WTC11 (cell line): ENCODE data around the gene ENDOV. TPM values are rescaled to one million over a fixed set of nuclear protein-coding genes. Genes with fewer than 3 reads are reported as not detected.

ENCODE experiments used
- ATAC-seq: fragments of 200-7000 bp; cut with Tn5 transposase; 2 replicates; pipeline ENCODE4 v1.10.0; 2021; ENCODE audit warnings: mild to moderate bottlenecking, moderate library complexity
- CTCF ChIA-PET: fragments of 300-600 bp; sonication (Branson Sonifier 250); formaldehyde crosslinking; loops from one replicate; lab custom pipeline; 2021; ENCODE audit warnings: antibody characterized with exemption; lab: Charles Lee
- POLR2A ChIA-PET: fragments of 350-600 bp; sonication (Branson Sonifier 250); formaldehyde crosslinking; loops from one replicate; lab custom pipeline; 2021; ENCODE audit warnings: antibody characterized with exemption; lab: Charles Lee
- DNase-seq: peaks from one replicate; pipeline ENCODE4 v3.0.0; 2021; ENCODE audit warnings: low spot score
- H3K27ac Mint-ChIP-seq: 2 replicates; pipeline ENCODE4 v1.8.0; 2021; ENCODE audit warnings: mixed read lengths
- H3K27me3 Mint-ChIP-seq: 2 replicates; pipeline ENCODE4 v1.8.0; 2021; ENCODE audit warnings: low read depth, mild to moderate bottlenecking, moderate library complexity, mixed read lengths
- H3K36me3 Mint-ChIP-seq: 2 replicates; pipeline ENCODE4 v1.8.0; 2021; ENCODE audit warnings: mixed read lengths
- H3K4me1 Mint-ChIP-seq: 2 replicates; pipeline ENCODE4 v1.8.0; 2022; ENCODE audit warnings: mixed read lengths
- H3K4me3 Mint-ChIP-seq: 2 replicates; pipeline ENCODE4 v1.8.0; 2021; ENCODE audit warnings: mild to moderate bottlenecking, moderate library complexity, mixed read lengths
- H3K9me3 Mint-ChIP-seq: 2 replicates; pipeline ENCODE4 v1.8.0; 2021; ENCODE audit warnings: mixed read lengths
- ATF1 ChIP-seq: sonication (generic); formaldehyde crosslinking; IDR thresholded peaks from 2 replicates; pipeline ENCODE4 v1.8.1; 2023; ENCODE audit warnings: mild to moderate bottlenecking, moderate library complexity, missing genetic modification reagents
- CREM ChIP-seq: sonication (generic); formaldehyde crosslinking; IDR thresholded peaks from 2 replicates; pipeline ENCODE4 v1.8.1; 2022; ENCODE audit warnings: mild to moderate bottlenecking, missing genetic modification reagents, moderate library complexity
- CTCF ChIP-seq: fragments of 200-600 bp; IDR thresholded peaks from 2 replicates; pipeline ENCODE4 v1.8.0; 2022; ENCODE audit warnings: antibody characterized with exemption
- ELF4 ChIP-seq: sonication (generic); formaldehyde crosslinking; IDR thresholded peaks from 2 replicates; pipeline ENCODE4 v1.8.1; 2022; ENCODE audit warnings: low read depth, mild to moderate bottlenecking, moderate library complexity, missing genetic modification reagents
- ERG ChIP-seq: fragments of 250-450 bp; sonication (Bioruptor Pico); IDR thresholded peaks from 2 replicates; pipeline ENCODE4 v1.8.0; 2021; ENCODE audit warnings: mild to moderate bottlenecking
- ETV6 ChIP-seq: sonication (generic); formaldehyde crosslinking; IDR thresholded peaks from 2 replicates; pipeline ENCODE4 v1.8.1; 2022; ENCODE audit warnings: mild to moderate bottlenecking, missing genetic modification reagents
- FOXK1 ChIP-seq: sonication (generic); formaldehyde crosslinking; IDR thresholded peaks from 2 replicates; pipeline ENCODE4 v1.8.0; 2022; ENCODE audit warnings: mild to moderate bottlenecking, moderate library complexity, missing genetic modification reagents
- FOXP4 ChIP-seq: sonication (generic); formaldehyde crosslinking; IDR thresholded peaks from 2 replicates; pipeline ENCODE4 v1.8.0; 2022; ENCODE audit warnings: mild to moderate bottlenecking, missing genetic modification reagents
- HMGA2 ChIP-seq: fragments of 250-450 bp; sonication (Bioruptor Pico); IDR thresholded peaks from 2 replicates; pipeline ENCODE4 v1.4.0; 2021; ENCODE audit warnings: mild to moderate bottlenecking, moderate library complexity
- JAZF1 ChIP-seq: fragments of 250-450 bp; sonication (Bioruptor Pico); IDR thresholded peaks from 2 replicates; pipeline ENCODE4 v1.9.0; 2021; ENCODE audit warnings: moderate library complexity, mild to moderate bottlenecking, inconsistent platforms
- MYBL2 ChIP-seq: sonication (generic); formaldehyde crosslinking; IDR thresholded peaks from 2 replicates; pipeline ENCODE4 v1.8.1; 2023; ENCODE audit warnings: mild to moderate bottlenecking, moderate library complexity, missing genetic modification reagents
- NFATC4 ChIP-seq: fragments of 250-450 bp; sonication (Bioruptor Pico); IDR thresholded peaks from 2 replicates; pipeline ENCODE4 v1.9.0; 2021; ENCODE audit warnings: mild to moderate bottlenecking
- NFE2L1 ChIP-seq: sonication (generic); formaldehyde crosslinking; IDR thresholded peaks from 2 replicates; pipeline ENCODE4 v1.8.1; 2023; ENCODE audit warnings: missing genetic modification reagents
- SP1 ChIP-seq: sonication (generic); formaldehyde crosslinking; conservative IDR thresholded peaks from 2 replicates; pipeline ENCODE4 v1.8.1; 2022; ENCODE audit warnings: missing genetic modification reagents
- STAT6 ChIP-seq: sonication (generic); formaldehyde crosslinking; conservative IDR thresholded peaks from 2 replicates; pipeline ENCODE4 v1.8.1; 2023; ENCODE audit warnings: mild to moderate bottlenecking, low read depth, missing genetic modification reagents, moderate library complexity
- ZNF219 ChIP-seq: sonication (generic); formaldehyde crosslinking; IDR thresholded peaks from 2 replicates; pipeline ENCODE4 v1.8.0; 2023; ENCODE audit warnings: missing genetic modification reagents, mild to moderate bottlenecking, borderline replicate concordance
- ZNF232 ChIP-seq: sonication (generic); formaldehyde crosslinking; IDR thresholded peaks from 2 replicates; pipeline ENCODE4 v1.8.0; 2022; ENCODE audit warnings: mild to moderate bottlenecking, missing genetic modification reagents
- ZNF396 ChIP-seq: fragments of 250-450 bp; sonication (Bioruptor Pico); IDR thresholded peaks from 2 replicates; pipeline ENCODE4 v1.8.0; 2021; ENCODE audit warnings: mild to moderate bottlenecking, moderate library complexity, borderline replicate concordance
- ZNF416 ChIP-seq: fragments of 250-450 bp; sonication (Bioruptor Pico); IDR thresholded peaks from 2 replicates; pipeline ENCODE4 v1.9.0; 2021; ENCODE audit warnings: mild to moderate bottlenecking, inconsistent platforms
- ZNF532 ChIP-seq: fragments of 250-450 bp; sonication (Bioruptor Pico); IDR thresholded peaks from 2 replicates; pipeline ENCODE4 v1.9.0; 2021; ENCODE audit warnings: mild to moderate bottlenecking, borderline replicate concordance
- total RNA-seq: library from RNA; stranded (reverse); gene quantifications from 3 replicates; pipeline ENCODE4 v1.2.3, GENCODE V29; 2021

The ENDOV gene
- total RNA-seq, 1 experiment from 2014 or later: 25.2 TPM

- no peak for TF ChIP-seq MYBL2 (CRISPR knock-in tag)
- no peak for TF ChIP-seq ERG (CRISPR knock-in tag)
- TF ChIP-seq CTCF: no peak
- H3K36me3 Mint-ChIP-seq: no peaks in the 10 kb centered on the region
- POLR2A ChIA-PET: interaction anchor here (0.7 to 1.3 kb wide), 2 partner anchors 13 to 24 kb away, joined by 3 to 5 read pairs; no protein-coding TSS in a partner anchor
- no peaks in the 10 kb centered on the region for H3K9me3 Mint-ChIP-seq
- H3K4me3 Mint-ChIP-seq: peak overlapping the region; percentile 91
- ATAC-seq (no peak), DNase-seq (no peak)
- CTCF ChIA-PET: interaction anchor here (1.4 to 2.5 kb wide), 3 partner anchors 28 to 128 kb away, joined by 4 to 24 read pairs (median 9); no protein-coding TSS in a partner anchor
- H3K27me3 Mint-ChIP-seq: peaks cover 40% of the 10 kb centered on the region
- H3K4me1 Mint-ChIP-seq: peaks cover 15% of the 10 kb centered on the region
- peak overlapping the region; percentile 86 for H3K27ac Mint-ChIP-seq
Observed at GRCh38 chr17:80455784-80456183, 40.8 kb downstream of the ENDOV start.

GRCh38 chr17:80456465-80457235, 41.7 kb downstream of the ENDOV start:
- Mint-ChIP-seq H3K27ac (no peak overlapping the region), H3K9me3 (no peaks in the 10 kb centered on the region), H3K4me3 (no peak overlapping the region), H3K4me1 (peaks cover 15% of the 10 kb centered on the region), H3K27me3 (peaks cover 39% of the 10 kb centered on the region), H3K36me3 (no peaks in the 10 kb centered on the region)
- TF ChIP-seq ELF4 (CRISPR knock-in tag): no peak
- no peak for TF ChIP-seq NFE2L1 (CRISPR knock-in tag)
- no peak for TF ChIP-seq HMGA2 (CRISPR knock-in tag)
- TF ChIP-seq ZNF219 (CRISPR knock-in tag): no peak
- no peak for TF ChIP-seq FOXP4 (CRISPR knock-in tag)
- TF ChIP-seq NFATC4 (CRISPR knock-in tag): no peak
- no peak for TF ChIP-seq ZNF416 (CRISPR knock-in tag)
- no peak for TF ChIP-seq SP1 (CRISPR knock-in tag)
- TF ChIP-seq STAT6 (CRISPR knock-in tag): no peak
- TF ChIP-seq ZNF532 (CRISPR knock-in tag): no peak
- TF ChIP-seq ATF1: no peak
- TF ChIP-seq ZNF396 (CRISPR knock-in tag): no peak
- TF ChIP-seq ZNF232: no peak
- no peak for TF ChIP-seq JAZF1
- TF ChIP-seq ETV6: no peak
- no peak for TF ChIP-seq CREM (CRISPR knock-in tag)
- no peak for TF ChIP-seq FOXK1 (CRISPR knock-in tag)
- CTCF ChIA-PET: interaction anchor here (2.1 to 2.5 kb wide), 2 partner anchors 29 to 119 kb away, joined by 9 to 24 read pairs; no protein-coding TSS in a partner anchor
- POLR2A ChIA-PET: interaction anchor here (0.7 kb wide), 1 partner anchor 14 kb away, joined by 5 read pairs; no protein-coding TSS in a partner anchor
- ATAC-seq (no peak), DNase-seq (no peak)
